NCI-H460 (cell line): ENCODE data around the gene CAMKV. TPM values are rescaled to one million over a fixed set of nuclear protein-coding genes. Genes with fewer than 3 reads are reported as not detected.

Source experiments
- DNase-seq: peaks from one replicate; pipeline ENCODE4 v3.0.0-alpha.2; 2016; ENCODE audit warnings: low read depth; ENCODE audit errors: extremely low read depth
- total RNA-seq: library from RNA; depleted of rRNA; stranded (reverse); fragments of >200 nt; shearing (Covaris generic); gene quantifications from 2 replicates; pipeline ENCODE4 v1.2.3, GENCODE V29; 2014

CAMKV gene
- total RNA-seq, 1 experiment from 2014 or later = not detected

- DNase-seq = no peak
Measured at GRCh38 chr3:49899815-49900214, 30.1 kb upstream of the CAMKV start.

GRCh38 chr3:49898991-49899390 lies 29.3 kb upstream of the CAMKV start:
- DNase-seq = no peak

DNA sequence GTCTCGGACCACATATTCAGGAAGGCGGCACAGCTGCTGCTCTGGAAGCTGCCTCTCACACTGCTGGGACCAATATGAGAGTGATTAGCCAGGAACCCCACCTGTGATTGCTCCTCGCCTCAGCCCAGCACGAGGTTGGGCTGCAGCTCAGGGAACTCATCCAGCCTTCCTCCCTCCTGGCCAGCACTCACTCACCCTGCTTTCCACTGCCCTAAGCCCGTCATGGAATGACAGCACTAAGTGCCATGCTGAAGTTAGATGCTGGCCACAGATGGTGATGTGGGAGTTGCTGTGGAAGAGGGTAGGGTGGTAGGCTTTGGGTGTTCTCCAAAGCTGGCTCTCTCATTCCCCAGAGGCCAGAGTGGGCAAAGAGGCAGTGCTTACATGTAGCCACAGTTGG lies 26.6 kb upstream of the CAMKV start:
- DNase-seq = no peak

DNA sequence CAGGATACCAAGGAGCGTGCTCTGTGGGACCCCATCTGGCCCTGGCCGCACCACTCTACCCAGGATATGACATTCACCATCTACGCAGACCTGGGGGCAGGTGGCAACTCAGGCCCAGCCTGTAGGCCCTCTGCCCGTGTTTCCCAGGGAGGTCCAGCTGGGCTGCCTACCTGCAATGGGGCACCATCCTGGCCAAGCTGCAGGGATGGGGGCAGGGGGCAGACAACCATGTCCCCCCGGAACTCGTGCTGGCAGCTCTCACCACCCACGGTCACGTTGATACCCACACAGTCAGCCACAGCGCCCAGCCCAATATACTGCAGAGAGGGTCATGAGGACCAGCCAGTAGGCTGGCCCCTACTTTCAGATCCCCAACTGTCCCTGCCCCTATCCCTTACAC lies 26.1 kb upstream of the CAMKV start:
- DNase-seq = no peak

- no peak for DNase-seq
Measured at GRCh38 chr3:49889296-49889695, 19.6 kb upstream of the CAMKV start.

DNA sequence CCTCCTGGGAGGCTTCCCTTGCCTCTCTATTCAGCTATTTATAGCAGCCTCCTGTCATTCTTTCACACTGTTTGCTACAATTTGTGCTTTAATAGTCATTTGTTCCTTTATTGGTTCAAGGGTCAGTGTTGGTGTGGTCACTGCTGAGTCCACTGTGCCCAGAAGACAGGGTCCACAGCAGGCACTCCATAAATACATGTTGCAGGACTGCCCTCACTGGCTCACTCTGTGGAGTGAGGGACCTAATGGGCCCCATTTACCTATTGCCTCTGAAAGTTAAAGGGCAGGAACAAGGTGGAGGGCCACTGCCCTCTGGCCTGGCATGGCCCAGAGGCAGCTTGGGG lies 17.2 kb upstream of the CAMKV start:
- no peak for DNase-seq

- DNase-seq = no peak
Measured at GRCh38 chr3:49883998-49884397, 14.3 kb upstream of the CAMKV start.

DNA sequence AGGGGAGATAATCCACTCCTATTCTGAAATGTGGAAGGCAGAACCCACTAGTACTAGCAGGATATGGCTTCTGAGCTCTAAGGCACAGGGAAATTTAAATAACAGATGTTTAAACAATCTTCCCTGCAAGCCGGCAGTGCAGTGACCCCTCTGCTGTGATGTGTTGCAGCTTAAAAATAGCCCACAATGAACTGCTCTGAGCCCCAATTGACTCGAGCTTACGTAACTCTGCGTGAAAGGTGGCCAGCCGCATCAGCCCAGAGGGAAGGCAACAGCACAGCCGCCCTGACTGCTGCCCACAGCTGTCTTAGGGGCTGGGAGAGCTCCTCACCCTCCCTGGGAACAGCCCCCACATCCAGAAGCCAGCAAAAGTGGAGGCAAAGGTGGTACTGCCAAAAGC lies 12.5 kb upstream of the CAMKV start:
- no peak for DNase-seq

DNA sequence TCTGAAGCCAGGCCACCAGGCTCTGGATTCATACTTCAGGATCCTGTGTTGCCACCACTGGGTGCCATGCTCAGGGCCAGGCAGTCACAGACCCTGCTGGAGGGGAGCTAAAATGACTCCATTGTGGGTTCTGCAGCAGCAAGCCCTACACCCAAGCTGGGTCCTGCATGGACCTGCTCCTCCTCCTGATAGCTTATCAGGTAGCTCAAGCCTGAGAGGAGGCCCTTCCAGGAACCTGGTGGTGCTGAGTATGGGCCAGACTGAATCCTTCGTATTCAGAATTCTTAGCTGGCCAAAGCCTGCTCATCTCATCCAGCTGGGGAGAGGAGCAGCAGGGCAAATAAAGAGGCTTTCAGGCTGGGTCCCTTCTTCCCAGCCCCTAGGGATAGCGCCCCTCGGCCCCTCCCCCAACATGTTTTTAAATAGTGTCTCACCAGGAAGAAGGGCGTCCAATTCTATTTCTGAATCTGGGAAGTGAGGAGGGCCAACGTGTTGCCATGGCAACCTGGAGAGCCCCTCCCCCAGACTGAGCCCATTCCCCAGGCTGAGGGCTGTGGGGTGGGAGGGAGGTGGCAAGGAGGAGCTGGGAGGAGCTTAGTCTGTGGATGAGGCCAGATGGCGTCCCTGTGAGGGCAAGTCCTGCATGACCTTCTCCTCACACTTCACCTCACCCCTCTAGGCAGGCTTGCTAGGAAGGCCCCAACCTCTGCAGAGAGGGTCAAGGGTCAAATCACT lies 11.0 kb upstream of the CAMKV start:
- DNase-seq = no peak

DNA sequence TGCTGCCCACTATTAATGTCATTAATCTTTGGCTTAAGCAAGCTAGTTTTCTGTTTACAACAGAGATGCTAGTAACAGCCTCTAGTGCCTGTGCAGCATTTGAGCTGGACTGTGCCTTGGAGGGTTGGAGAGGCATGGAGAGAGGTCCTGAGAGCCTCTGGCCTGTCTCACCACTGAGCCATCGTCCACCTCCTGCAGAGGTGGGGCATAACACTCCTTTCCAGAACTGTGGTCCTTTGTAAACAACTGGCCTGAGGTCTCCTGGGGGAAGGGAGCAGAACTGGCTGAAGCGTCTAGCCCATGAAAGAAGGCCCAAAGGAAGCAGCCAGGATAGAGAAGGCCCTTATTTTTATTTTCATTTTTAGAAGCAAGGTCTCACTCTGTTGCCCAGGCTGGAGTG lies 10.0 kb upstream of the CAMKV start:
- DNase-seq = no peak

DNA sequence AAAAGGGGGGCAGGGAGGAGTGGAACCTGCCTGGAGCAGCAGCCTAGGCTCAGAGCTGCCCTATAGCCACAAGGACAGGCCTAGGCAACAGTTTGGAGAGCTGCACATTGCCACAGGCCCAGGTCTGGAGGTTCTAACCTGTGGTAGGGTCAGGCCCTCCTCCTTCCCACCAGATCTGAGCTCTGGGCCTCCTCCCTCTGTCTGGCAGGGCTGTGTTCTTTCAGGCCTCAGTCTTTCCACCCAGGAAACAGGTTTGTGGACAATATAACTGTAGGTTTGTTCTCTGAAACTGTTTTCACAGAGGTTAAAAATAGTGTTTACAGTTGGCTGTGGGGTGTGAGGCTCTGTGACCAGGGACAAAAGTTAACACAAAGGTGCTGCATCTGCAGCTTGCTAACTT lies 9.0 kb upstream of the CAMKV start:
- no peak for DNase-seq

DNA sequence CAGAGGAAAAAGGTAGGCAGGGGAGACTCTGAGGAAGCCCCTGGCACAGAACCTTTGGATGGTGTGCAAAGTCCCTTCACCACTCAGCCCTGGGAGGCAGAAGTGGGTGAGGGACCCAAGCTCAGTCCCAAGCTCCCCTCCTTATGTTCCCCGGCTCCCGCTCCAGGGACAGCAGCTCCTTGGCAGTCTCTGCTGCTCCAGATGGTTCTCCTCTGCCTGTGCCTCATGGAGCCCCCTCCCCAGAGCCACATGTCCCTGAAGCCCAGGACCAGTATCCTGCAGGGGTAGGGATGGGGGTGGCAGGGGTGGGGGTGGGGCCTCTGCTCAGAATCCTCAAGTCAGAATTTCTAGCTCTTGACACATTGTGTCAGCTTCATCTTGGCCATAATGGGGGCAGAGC lies 8.0 kb upstream of the CAMKV start:
- DNase-seq = no peak

DNA sequence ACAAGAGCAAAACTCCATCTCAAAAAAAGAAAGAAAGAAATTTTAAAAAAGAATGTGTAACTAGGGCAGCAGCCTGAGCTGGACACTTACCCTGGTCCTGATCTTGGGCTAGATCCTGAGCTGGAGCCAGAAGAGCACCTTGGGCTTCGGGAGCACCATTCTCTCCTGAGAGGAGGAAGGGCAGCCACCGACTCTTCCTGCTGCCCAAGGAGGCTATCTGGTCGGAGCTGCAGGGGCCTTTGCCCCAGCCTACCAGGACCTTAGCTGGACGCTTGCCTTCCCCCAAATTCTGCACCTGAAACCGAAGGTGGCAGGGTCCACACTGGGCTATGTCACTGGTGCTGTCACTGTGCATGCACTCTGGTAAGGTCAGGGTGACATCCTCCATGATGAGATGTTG lies 6.9 kb upstream of the CAMKV start:
- no peak for DNase-seq

DNA sequence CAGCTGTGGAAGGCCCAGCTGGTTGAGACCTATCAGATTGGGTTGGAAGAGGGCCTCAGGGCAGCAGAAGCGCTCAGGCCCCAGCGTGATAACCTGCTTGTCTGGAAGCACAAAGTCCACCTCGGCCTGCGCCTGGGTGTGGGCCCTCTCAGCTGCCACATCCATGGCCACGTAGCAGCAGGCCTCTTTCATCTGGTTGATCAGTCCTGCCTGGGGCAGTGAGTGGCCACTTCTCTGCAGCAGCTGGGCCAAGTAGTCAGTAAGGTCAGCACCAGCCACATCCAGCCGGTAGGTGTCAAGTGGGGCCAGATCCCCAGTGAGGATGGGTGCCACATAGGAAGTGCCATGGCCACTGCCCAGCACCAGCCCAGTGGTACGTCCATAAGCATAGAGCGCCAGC lies 3.9 kb upstream of the CAMKV start:
- DNase-seq = no peak

DNA sequence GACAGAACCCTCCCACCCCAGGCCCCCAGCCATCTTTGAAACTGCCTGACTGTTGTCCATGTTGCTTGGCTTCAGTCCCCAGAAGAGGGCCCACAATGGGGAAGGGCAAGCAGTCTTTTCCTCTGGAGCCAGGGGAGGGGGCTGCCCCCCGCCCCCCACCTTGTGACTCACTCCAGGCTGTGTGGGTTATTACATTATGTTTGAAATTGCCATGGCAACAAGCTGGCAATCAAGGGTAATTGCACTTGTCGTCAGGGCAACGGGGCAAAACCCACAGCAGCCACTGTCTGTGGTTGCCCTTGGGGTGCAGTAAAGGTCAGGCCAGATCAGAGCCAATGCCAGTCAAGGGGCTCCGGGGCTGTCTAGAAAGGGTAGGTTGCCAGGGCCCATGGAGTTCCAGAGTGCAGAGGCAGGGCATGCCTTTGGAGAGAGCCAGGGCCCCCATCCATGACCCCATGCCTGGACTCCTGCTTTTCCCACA lies 3.1 kb upstream of the CAMKV start:
- DNase-seq = no peak

DNA sequence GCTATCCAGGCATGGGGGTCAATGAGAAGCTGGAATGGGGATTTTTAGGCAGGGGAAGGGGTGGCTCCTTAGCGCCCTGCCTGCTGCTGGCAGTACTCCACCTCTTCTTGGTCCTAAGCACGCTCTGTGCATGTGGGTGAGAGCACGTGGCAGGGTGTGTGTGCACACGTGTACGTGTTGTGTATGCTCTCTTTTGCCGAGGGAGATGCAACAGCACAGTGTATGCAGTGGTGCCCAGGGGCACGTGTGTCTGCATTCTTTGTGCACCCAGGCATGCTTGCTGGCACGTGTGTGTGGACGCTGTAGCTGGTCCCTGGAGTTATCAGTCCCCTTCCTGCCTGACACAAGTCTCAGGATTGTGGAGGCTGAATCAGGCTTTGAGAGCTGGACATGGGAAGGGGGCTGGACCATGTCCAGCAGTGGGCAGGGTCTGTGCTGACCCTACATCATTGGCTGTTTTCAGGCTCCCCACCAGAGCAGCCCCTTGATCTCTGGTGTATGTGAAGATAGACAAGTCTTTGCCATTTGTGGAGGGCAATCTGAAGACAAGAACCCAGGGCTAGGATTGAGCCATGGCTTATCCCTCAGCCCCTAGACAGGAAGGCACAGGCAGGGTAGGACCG lies 1.9 kb upstream of the CAMKV start:
- no peak for DNase-seq

- no peak for DNase-seq
Measured at GRCh38 chr3:49868862-49869466, 742 bp downstream of the CAMKV start.

DNA sequence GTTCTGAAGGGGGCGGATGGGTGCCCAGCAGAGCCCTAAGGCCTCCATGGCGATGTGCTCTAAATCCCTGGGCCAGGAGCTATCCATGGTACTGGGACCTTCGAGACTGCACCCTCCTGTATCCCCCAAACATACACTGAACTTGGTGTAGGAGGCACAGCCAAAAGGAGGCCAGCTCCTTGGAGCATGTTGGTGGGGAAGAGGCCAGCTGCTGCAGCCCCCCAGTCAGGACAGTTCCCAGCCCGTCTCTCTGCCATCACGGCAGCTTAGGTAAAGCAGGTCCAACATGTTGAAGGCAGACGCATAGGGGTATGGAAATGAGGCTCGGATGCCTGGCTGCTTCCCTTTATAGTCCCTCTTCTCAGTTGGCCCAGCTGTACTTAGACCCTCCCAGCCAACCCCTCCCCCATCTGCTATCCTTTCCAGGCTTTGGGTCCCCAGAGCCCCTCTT lies 1.8 kb downstream of the CAMKV start:
- DNase-seq = peak; percentile 15

DNA sequence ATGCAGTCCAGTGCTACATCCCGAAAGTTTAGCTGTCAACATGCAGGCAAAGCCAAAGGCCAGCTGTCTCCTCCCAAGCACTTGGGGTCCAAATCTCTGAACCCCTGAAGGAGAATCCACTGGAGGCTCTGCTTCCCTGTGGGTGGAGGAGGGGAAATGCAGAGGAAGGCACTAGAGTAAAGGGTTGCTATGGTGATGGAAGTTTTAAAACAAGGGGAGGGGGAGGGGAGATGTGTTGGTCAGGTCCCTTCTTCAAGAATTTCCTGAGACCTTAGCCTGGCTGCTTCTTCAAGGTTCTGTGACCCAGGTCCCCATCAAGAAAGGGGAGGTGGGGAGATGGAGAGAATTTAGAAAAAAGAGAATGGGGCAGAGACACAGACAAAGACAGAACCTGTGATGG lies 2.3 kb downstream of the CAMKV start:
- DNase-seq = no peak

GRCh38 chr3:49865198-49865784 lies 4.4 kb downstream of the CAMKV start:
- no peak for DNase-seq

DNA sequence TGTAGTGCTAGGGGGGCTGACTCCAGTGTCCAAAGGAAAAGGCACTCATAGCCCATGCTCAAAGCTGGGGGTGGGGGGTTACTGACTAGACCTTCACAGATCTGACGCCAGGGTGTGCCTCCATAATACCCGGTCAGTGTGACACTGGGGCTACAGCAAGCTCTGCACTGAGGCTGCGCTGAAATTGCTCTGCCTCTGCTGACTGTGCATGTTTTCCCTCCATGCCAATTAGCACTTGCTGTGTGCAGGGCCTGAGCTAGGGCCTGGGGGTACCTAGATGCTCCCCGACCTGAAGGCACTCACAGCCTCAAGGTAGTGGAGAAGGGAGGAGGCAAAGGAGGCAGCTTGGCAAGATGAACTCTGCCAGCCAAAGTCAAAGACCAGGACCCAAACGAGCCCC lies 5.2 kb downstream of the CAMKV start:
- no peak for DNase-seq
